ENCODE measurements around the gene CPHXL2.

- TF ChIP-seq GATA3 (IDR thresholded peaks at IDR 0.05; ENCODE audit: low read depth, low read length) (no peak), GATA2 (IDR thresholded peaks at IDR 0.05; ENCODE audit: low read depth, low read length) (no peak)
These were observed 29.7 kb downstream of the CPHXL2 start for GRCh38 chr16:75647112-75647491.
